SK-N-SH treated with all-trans-retinoic acid at 6 μM for 48 hours (cell line): ENCODE data around the gene FCF1.

Source experiments
- ATAC-seq: fragments of 200-7000 bp; cut with Tn5 transposase; 3 replicates; pipeline ENCODE4 v1.9.1; 2020; ENCODE audit warnings: mild to moderate bottlenecking, moderate library complexity
- ARNTL ChIP-seq: fragments of 450-650 bp; formaldehyde crosslinking; IDR thresholded peaks from 2 replicates; pipeline ENCODE4 v1.5.0; 2020; ENCODE audit warnings: low read depth, mild to moderate bottlenecking, moderate library complexity, borderline replicate concordance
- CREB5 ChIP-seq: fragments of 250-450 bp; sonication (Bioruptor Pico); IDR thresholded peaks from 2 replicates; pipeline ENCODE4 v1.5.1; 2020; ENCODE audit warnings: low read depth, mild to moderate bottlenecking, moderate library complexity
- CSDC2 ChIP-seq: fragments of 250-450 bp; sonication (Bioruptor Pico); IDR thresholded peaks from 2 replicates; pipeline ENCODE4 v1.5.0; 2020; ENCODE audit warnings: mild to moderate bottlenecking, moderate library complexity
- CSRNP3 ChIP-seq: fragments of 250-450 bp; sonication (Bioruptor Pico); IDR thresholded peaks from 2 replicates; pipeline ENCODE4 v1.5.1; 2021; ENCODE audit warnings: mild to moderate bottlenecking, moderate library complexity
- ESRRG ChIP-seq: fragments of 250-450 bp; sonication (Bioruptor Pico); IDR thresholded peaks from 2 replicates; pipeline ENCODE4 v1.6.1; 2021; ENCODE audit warnings: mild to moderate bottlenecking
- ISL1 ChIP-seq: fragments of 250-450 bp; sonication (Bioruptor Pico); IDR thresholded peaks from 2 replicates; pipeline ENCODE4 v2.1.2; 2022; ENCODE audit warnings: mild to moderate bottlenecking, moderate library complexity
- OSR1 ChIP-seq: fragments of 250-450 bp; sonication (Bioruptor Pico); IDR thresholded peaks from 2 replicates; pipeline ENCODE4 v1.8.0; 2022; ENCODE audit warnings: moderate library complexity, mild to moderate bottlenecking, inconsistent platforms
- PATZ1 ChIP-seq: fragments of 250-450 bp; sonication (Bioruptor Pico); IDR thresholded peaks from 2 replicates; pipeline ENCODE4 v1.8.0; 2020; ENCODE audit warnings: mild to moderate bottlenecking, moderate library complexity, borderline replicate concordance
- POU6F1 ChIP-seq: fragments of 250-450 bp; sonication (Bioruptor Pico); IDR thresholded peaks from 2 replicates; pipeline ENCODE4 v1.8.0; 2021; ENCODE audit warnings: low read depth, mild to moderate bottlenecking, moderate library complexity, borderline replicate concordance
- PPARA ChIP-seq: fragments of 250-450 bp; sonication (Bioruptor Pico); IDR thresholded peaks from 2 replicates; pipeline ENCODE4 v1.5.0; 2020; ENCODE audit warnings: mild to moderate bottlenecking, borderline replicate concordance
- RARB ChIP-seq: fragments of 250-450 bp; sonication (Bioruptor Pico); IDR thresholded peaks from 2 replicates; pipeline ENCODE4 v1.8.0; 2021; ENCODE audit warnings: mild to moderate bottlenecking, moderate library complexity
- SNAI2 ChIP-seq: fragments of 250-450 bp; sonication (Bioruptor Pico); IDR thresholded peaks from 2 replicates; pipeline ENCODE4 v1.5.0; 2020; ENCODE audit warnings: mild to moderate bottlenecking, moderate library complexity
- TCF4 ChIP-seq: fragments of 250-450 bp; sonication (Bioruptor Pico); IDR thresholded peaks from 2 replicates; pipeline ENCODE4 v1.8.0; 2021; ENCODE audit warnings: mild to moderate bottlenecking, moderate library complexity, borderline replicate concordance
- TSHZ2 ChIP-seq: fragments of 250-450 bp; sonication (Bioruptor Pico); IDR thresholded peaks from 2 replicates; pipeline ENCODE4 v1.5.0; 2020; ENCODE audit warnings: mild to moderate bottlenecking, moderate library complexity
- ZC3H10 ChIP-seq: fragments of 250-450 bp; sonication (Bioruptor Pico); IDR thresholded peaks from 2 replicates; pipeline ENCODE4 v1.5.1; 2021; ENCODE audit warnings: mild to moderate bottlenecking, moderate library complexity
- ZFP30 ChIP-seq: fragments of 450-650 bp; formaldehyde crosslinking; IDR thresholded peaks from 2 replicates; pipeline ENCODE4 v1.5.0; 2022; ENCODE audit warnings: mild to moderate bottlenecking, moderate library complexity
- ZNF565 ChIP-seq: fragments of 450-650 bp; formaldehyde crosslinking; conservative IDR thresholded peaks from 2 replicates; pipeline ENCODE4 v1.5.0; 2020; ENCODE audit warnings: low read depth, mild to moderate bottlenecking, moderate library complexity
- ZNF70 ChIP-seq: fragments of 450-650 bp; formaldehyde crosslinking; IDR thresholded peaks from 2 replicates; pipeline ENCODE4 v1.5.0; 2020; ENCODE audit warnings: mild to moderate bottlenecking, moderate library complexity

FCF1 gene

GRCh38 chr14:74723134-74723533 is 10.2 kb downstream of the FCF1 start:
- TF ChIP-seq ZC3H10 (no peak), ISL1 (CRISPR knock-in tag) (peak; percentile 20; the same call in 1 of the 2 replicates)
- TF ChIP-seq, all 23 proteins: peak for 1
- no peak for ATAC-seq

- TF ChIP-seq ISL1 (CRISPR knock-in tag), result no peak
- TF ChIP-seq TSHZ2, result no peak
- no peak for TF ChIP-seq TCF4 (CRISPR knock-in tag)
- TF ChIP-seq PPARA, result no peak
- no peak for TF ChIP-seq CSRNP3 (CRISPR knock-in tag)
- no peak for TF ChIP-seq OSR1 (CRISPR knock-in tag)
- no peak for TF ChIP-seq ZC3H10
- no peak for TF ChIP-seq ZNF70 (CRISPR knock-in tag)
- no peak for TF ChIP-seq SNAI2
- no peak for TF ChIP-seq CSDC2 (CRISPR knock-in tag)
- ATAC-seq, result no peak
These were observed 19.4 kb downstream of the FCF1 start for GRCh38 chr14:74732387-74732786.

- TF ChIP-seq ARNTL (CRISPR knock-in tag), result no peak
- TF ChIP-seq ZNF70 (CRISPR knock-in tag), result no peak
- no peak for TF ChIP-seq TSHZ2
- no peak for TF ChIP-seq CSRNP3 (CRISPR knock-in tag)
- no peak for TF ChIP-seq RARB (CRISPR knock-in tag)
- no peak for TF ChIP-seq ZFP30 (CRISPR knock-in tag)
- no peak for TF ChIP-seq CREB5 (CRISPR knock-in tag)
- no peak for TF ChIP-seq SNAI2
- no peak for TF ChIP-seq ZNF565
- TF ChIP-seq PATZ1 (CRISPR knock-in tag), result no peak
- no peak for TF ChIP-seq POU6F1 (CRISPR knock-in tag)
- no peak for TF ChIP-seq CSDC2 (CRISPR knock-in tag)
- TF ChIP-seq ESRRG (CRISPR knock-in tag), result no peak
- no peak for TF ChIP-seq ZC3H10
- TF ChIP-seq OSR1 (CRISPR knock-in tag), result no peak
- ATAC-seq, result no peak
These were observed 20.3 kb downstream of the FCF1 start for GRCh38 chr14:74733221-74733620.
